Parathyroid adenoma (tissue), 2 donors: ENCODE results near the gene ADAMTSL4.
"Not testable (repeated sequence)": the region's sequence is repeated elsewhere in the genome, so short reads cannot be mapped to it uniquely, and the experiment has no call there.

Experiments
- H2AFZ ChIP-seq: fragments of 300-600 bp; sonication (generic); one replicate; pipeline ENCODE4 v1.7.0; 2017; ENCODE audit warnings: antibody characterized with exemption, mild to moderate bottlenecking
- H3K27ac ChIP-seq: fragments of 300-600 bp; sonication (generic); one replicate; pipeline ENCODE4 v1.7.0; 2017
- H3K27me3 ChIP-seq: fragments of 300-600 bp; sonication (generic); one replicate; pipeline ENCODE4 v1.7.0; 2017; ENCODE audit warnings: low read length; ENCODE audit not compliant: control insufficient read depth, insufficient read depth
- H3K36me3 ChIP-seq: fragments of 300-600 bp; sonication (generic); one replicate; pipeline ENCODE4 v1.7.0; 2017; ENCODE audit warnings: low read length; ENCODE audit not compliant: control insufficient read depth, insufficient read depth
- H3K4me1 ChIP-seq: fragments of 300-600 bp; sonication (generic); one replicate; pipeline ENCODE4 v1.7.0; 2017; ENCODE audit warnings: control low read depth
- H3K4me2 ChIP-seq: fragments of 300-600 bp; sonication (generic); one replicate; pipeline ENCODE4 v1.7.0; 2017; ENCODE audit warnings: low read length
- H3K4me3 ChIP-seq: fragments of 300-600 bp; sonication (generic); one replicate; pipeline ENCODE4 v1.7.0; 2017; ENCODE audit warnings: low read depth, low read length
- H3K79me2 ChIP-seq: fragments of 300-600 bp; sonication (generic); one replicate; pipeline ENCODE4 v1.7.0; 2017; ENCODE audit warnings: control low read depth
- H3K9ac ChIP-seq: fragments of 300-600 bp; sonication (generic); one replicate; pipeline ENCODE4 v1.7.0; 2017; ENCODE audit warnings: mild to moderate bottlenecking
- H3K9me3 ChIP-seq: fragments of 300-600 bp; sonication (generic); one replicate; pipeline ENCODE4 v1.7.0; 2017; ENCODE audit warnings: low read length; ENCODE audit not compliant: control insufficient read depth
- TF ChIP-seq, protein P1 (sequence below): fragments of 300-600 bp; sonication (generic); IDR thresholded peaks from one replicate; pipeline ENCODE4 v1.7.0; 2017; ENCODE audit warnings: antibody characterized with exemption, mild to moderate bottlenecking
- donor health status: primary hyperparathyroidism.

The ADAMTSL4 gene

DNA sequence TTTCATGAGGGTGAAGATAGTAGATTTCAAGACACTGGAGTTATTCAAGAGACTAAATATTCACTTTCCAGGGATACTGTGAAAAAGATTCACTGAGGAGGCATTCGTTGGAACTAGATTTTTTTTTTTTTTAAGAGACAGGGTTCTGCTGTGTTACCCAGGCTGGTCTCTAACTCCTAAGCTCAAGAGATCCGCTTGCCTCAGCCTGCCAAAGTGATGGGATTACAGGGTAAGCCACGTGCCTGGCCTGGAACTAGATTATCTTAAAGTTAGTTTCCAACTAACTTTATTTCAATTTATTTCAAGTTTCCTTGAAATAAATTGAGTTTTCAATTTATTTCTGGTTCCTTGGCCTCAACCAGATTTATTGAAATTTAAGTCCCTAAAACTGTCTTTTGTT, 54.5 kb downstream of the ADAMTSL4 start:
- no peak overlapping the region for H2AFZ ChIP-seq
- TF ChIP-seq, protein P1, sequence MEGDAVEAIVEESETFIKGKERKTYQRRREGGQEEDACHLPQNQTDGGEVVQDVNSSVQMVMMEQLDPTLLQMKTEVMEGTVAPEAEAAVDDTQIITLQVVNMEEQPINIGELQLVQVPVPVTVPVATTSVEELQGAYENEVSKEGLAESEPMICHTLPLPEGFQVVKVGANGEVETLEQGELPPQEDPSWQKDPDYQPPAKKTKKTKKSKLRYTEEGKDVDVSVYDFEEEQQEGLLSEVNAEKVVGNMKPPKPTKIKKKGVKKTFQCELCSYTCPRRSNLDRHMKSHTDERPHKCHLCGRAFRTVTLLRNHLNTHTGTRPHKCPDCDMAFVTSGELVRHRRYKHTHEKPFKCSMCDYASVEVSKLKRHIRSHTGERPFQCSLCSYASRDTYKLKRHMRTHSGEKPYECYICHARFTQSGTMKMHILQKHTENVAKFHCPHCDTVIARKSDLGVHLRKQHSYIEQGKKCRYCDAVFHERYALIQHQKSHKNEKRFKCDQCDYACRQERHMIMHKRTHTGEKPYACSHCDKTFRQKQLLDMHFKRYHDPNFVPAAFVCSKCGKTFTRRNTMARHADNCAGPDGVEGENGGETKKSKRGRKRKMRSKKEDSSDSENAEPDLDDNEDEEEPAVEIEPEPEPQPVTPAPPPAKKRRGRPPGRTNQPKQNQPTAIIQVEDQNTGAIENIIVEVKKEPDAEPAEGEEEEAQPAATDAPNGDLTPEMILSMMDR = no peak

DNA sequence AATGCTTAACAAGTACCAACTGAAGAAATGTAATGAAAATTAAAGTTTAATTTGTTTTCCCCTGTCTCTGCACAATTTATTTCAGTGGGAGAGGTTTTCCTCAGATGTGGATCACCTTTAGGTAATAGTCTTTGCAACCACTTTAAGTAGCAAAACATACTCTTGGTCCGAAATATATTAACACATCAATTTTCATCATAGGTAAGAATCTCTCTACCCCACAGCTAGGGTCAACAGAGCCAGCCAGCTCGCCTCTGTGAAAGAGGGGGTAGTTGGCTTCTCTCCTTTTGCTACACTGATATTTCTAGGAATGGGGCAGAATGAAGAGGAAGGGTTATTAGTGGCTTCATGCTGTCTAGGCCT, 55.0 kb downstream of the ADAMTSL4 start:
- H3K36me3 ChIP-seq = no peaks in the 10 kb centered on the region
- peak overlapping the region; percentile 29 for H3K27ac ChIP-seq
- no peaks in the 10 kb centered on the region for H3K9me3 ChIP-seq
- no peak overlapping the region for H2AFZ ChIP-seq
- no peaks in the 10 kb centered on the region for H3K27me3 ChIP-seq
- H3K4me1 ChIP-seq = no peaks in the 10 kb centered on the region
- TF ChIP-seq, protein P1 = no peak
- no peak overlapping the region for H3K4me2 ChIP-seq
- no peaks in the 10 kb centered on the region for H3K79me2 ChIP-seq
- H3K9ac ChIP-seq = no peak overlapping the region
- H3K4me3 ChIP-seq = no peak overlapping the region

More for the DNA sequence above, 54.5 kb downstream of the ADAMTSL4 start:
- Histone ChIP-seq H3K27me3 (no peaks in the 10 kb centered on the region), H3K9ac (no peak overlapping the region), H3K36me3 (no peaks in the 10 kb centered on the region), H3K79me2 (no peaks in the 10 kb centered on the region), H3K27ac (no peak overlapping the region), H3K4me3 (no peak overlapping the region), H3K9me3 (no peaks in the 10 kb centered on the region), H3K4me2 (no peak overlapping the region), H3K4me1 (no peaks in the 10 kb centered on the region)

DNA sequence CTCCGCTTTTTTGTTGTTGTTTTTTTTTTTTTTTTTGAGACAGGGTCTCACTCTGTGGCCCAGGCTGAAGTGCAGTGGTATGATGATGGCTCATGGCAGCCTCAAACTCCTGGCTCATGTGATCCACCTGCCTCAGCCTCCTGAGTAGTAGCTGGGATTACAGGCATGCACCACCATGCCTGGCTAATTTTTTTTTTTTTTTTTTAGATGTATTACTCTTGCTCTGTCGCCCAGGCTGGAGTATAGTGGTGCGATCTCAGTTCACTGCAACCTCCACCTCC, 56.2 kb downstream of the ADAMTSL4 start:
- not testable (repeated sequence) for H3K4me2 ChIP-seq, H3K9ac ChIP-seq, H3K36me3 ChIP-seq, H3K9me3 ChIP-seq, H2AFZ ChIP-seq, H3K4me3 ChIP-seq, H3K79me2 ChIP-seq, H3K27ac ChIP-seq, H3K27me3 ChIP-seq, H3K4me1 ChIP-seq

DNA sequence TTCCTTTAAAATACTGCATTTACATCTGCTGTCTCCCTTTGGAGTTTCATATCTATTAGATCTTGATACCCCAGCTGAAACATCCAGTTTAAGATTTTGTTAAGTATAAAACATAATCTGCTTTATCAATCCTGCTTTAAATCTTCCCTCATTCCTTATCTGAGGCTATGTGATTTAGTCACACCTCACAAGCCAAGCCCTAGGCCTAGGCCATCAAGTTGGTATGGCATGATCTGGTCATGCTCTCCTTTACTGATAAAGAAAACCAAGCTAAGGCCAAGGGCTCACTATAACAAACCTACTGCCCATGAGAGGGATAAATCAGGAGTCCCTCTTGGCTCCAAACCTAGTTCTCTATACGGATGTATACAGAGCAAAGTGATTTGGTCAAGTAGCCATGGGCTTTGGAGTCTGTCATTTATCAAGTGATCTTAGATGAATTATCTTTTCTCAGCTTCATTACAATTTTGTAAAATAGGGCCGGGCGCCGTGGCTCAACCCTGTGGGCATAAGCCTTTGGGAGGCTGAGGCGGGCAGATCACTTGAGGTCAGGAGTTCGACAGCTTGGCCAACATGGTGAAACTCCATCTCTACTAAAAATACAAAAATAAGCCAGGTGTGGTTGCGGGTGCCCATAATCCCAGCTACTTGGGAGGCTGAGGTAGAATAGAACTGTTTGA, 57.4 kb downstream of the ADAMTSL4 start:
- TF ChIP-seq, protein P1 = no peak
- H2AFZ ChIP-seq = no peak overlapping the region
- H3K27ac ChIP-seq = no peak overlapping the region
- H3K27me3 ChIP-seq = no peaks in the 10 kb centered on the region
- H3K79me2 ChIP-seq = no peaks in the 10 kb centered on the region
- H3K9ac ChIP-seq = no peak overlapping the region
- no peaks in the 10 kb centered on the region for H3K4me1 ChIP-seq
- no peaks in the 10 kb centered on the region for H3K36me3 ChIP-seq
- H3K9me3 ChIP-seq = no peaks in the 10 kb centered on the region
- H3K4me2 ChIP-seq = no peak overlapping the region
- H3K4me3 ChIP-seq = no peak overlapping the region

DNA sequence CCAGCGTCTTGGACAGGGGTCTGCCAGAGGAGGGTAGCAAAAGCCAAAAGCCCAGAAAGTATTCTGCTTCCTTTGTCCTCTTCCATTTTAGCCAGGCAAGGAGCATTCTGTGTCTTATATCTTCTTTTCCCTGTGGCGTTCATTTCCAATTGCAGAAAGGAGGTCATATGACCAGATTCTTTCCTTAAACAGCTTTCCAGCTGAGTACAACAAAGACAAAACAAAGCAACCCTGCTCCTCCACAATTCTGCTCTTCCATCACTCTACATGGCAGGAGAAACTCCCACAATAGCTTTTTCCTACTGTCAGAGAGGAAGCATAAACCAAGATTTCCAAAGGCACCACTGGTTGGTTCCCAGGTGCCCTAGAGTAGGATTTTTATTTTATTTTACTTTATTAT, 60.5 kb downstream of the ADAMTSL4 start:
- Histone ChIP-seq H3K4me3 (no peak overlapping the region), H3K9ac (no peak overlapping the region), H3K36me3 (no peaks in the 10 kb centered on the region), H3K27ac (no peak overlapping the region), H3K79me2 (no peaks in the 10 kb centered on the region), H3K9me3 (no peaks in the 10 kb centered on the region), H3K4me2 (peak overlapping the region; percentile 27), H2AFZ (no peak overlapping the region), H3K4me1 (no peaks in the 10 kb centered on the region), H3K27me3 (no peaks in the 10 kb centered on the region)
- TF ChIP-seq, protein P1 = no peak
